Natural killer cell (primary cell): ENCODE results near the gene PTPRK. TPM values are rescaled to one million over a fixed set of nuclear protein-coding genes. Genes with fewer than 3 reads are reported as not detected.

ENCODE experiments used
- ATAC-seq, 3 donors: fragments of 150-1000 bp in 2 of 3; fragments of 200-7000 bp in 1 of 3; cut with Tn5 transposase; 1 replicate in 1 of 3; 2 replicates in 2 of 3; pipeline ENCODE4 v1.10.0; 2021; ENCODE audit warnings: mild to moderate bottlenecking in 2 of 3, moderate library complexity in 2 of 3
- DNase-seq, 2 donors: peaks; one replicate each; pipeline versions ENCODE4 v3.0.0 to v3.0.0-alpha.2; 2013 to 2021; ENCODE audit warnings: mixed read lengths in 1 of 2
- H3K27ac ChIP-seq: one replicate; pipeline ENCODE4 v1.5.1; 2013; ENCODE audit warnings: mild to moderate bottlenecking, low read length
- H3K27me3 ChIP-seq: one replicate; pipeline ENCODE4 v1.6.1; 2013; ENCODE audit warnings: low read length; ENCODE audit not compliant: control insufficient read depth, insufficient read depth
- H3K36me3 ChIP-seq: one replicate; pipeline ENCODE4 v1.6.1; 2013; ENCODE audit warnings: low read length; ENCODE audit not compliant: control insufficient read depth, insufficient read depth
- H3K4me1 ChIP-seq: one replicate; pipeline ENCODE4 v1.6.1; 2013; ENCODE audit warnings: low read length; ENCODE audit not compliant: control insufficient read depth, insufficient read depth
- H3K4me3 ChIP-seq: one replicate; pipeline ENCODE4 v1.5.1; 2013; ENCODE audit warnings: low read length
- H3K9me3 ChIP-seq: one replicate; pipeline ENCODE4 v1.6.1; 2013; ENCODE audit warnings: low read length; ENCODE audit not compliant: control insufficient read depth, insufficient read depth
- H3K27ac Mint-ChIP-seq, 2 donors: one replicate each; pipeline ENCODE4 v1.8.0; 2022; ENCODE audit warnings: mild to moderate bottlenecking in 2 of 2, mixed read lengths in 2 of 2, moderate library complexity in 1 of 2
- H3K27me3 Mint-ChIP-seq, 2 donors: one replicate each; pipeline ENCODE4 v1.8.0; 2022; ENCODE audit warnings: low read depth in 2 of 2, mixed read lengths in 2 of 2
- H3K36me3 Mint-ChIP-seq: one replicate; pipeline ENCODE4 v1.8.0; 2022; ENCODE audit warnings: mixed read lengths
- H3K4me1 Mint-ChIP-seq, 2 donors: one replicate each; pipeline ENCODE4 v1.8.0; 2022; ENCODE audit warnings: mixed read lengths in 2 of 2
- H3K4me3 Mint-ChIP-seq: one replicate; pipeline ENCODE4 v1.8.0; 2022; ENCODE audit warnings: mild to moderate bottlenecking, moderate library complexity, mixed read lengths
- H3K9me3 Mint-ChIP-seq, 2 donors: one replicate each; pipeline ENCODE4 v1.8.0; 2022; ENCODE audit warnings: mixed read lengths in 2 of 2
- CTCF ChIP-seq: fragments of 200-600 bp; IDR thresholded peaks from one replicate; pipeline ENCODE4 v1.8.0; 2022; ENCODE audit warnings: antibody characterized with exemption
- WGBS: methylation state at CpG from one replicate; pipeline ENCODE4 v1.1.7; 2013; ENCODE audit warnings: missing lambda C conversion rate; ENCODE audit not compliant: insufficient coverage; 5-methylcytosine and 5-hydroxymethylcytosine counted together
- intact Hi-C: fragments of 100-400 bp; cut with micrococcal nuclease; formaldehyde crosslinking; loops from one replicate; pipeline ENCODE4 v1.14.2; 2022
- total RNA-seq, 4 donors: library from RNA; stranded (reverse); fragments of 120-200 nt in 1 of 4; gene quantifications; one replicate each; pipeline versions ENCODE4 v1.2.3 to v1.2.4, GENCODE V29; 2013 to 2022

Gene PTPRK
- total RNA-seq, 3 donors from 2014 or later (not counting 1 experiment from before 2014, with no cell fraction given): 0.14 to 1.2 (median 0.95) TPM

- no peaks in the 10 kb centered on the region for H3K36me3 ChIP-seq
- H3K4me1 ChIP-seq: no peaks in the 10 kb centered on the region
- no peak for TF ChIP-seq CTCF
- DNase-seq (no peak), ATAC-seq (no peak)
- Mint-ChIP-seq H3K4me1 (peaks cover 6% of the 10 kb centered on the region in 2 donors), H3K9me3 (no peaks in the 10 kb centered on the region), H3K36me3 (no peaks in the 10 kb centered on the region), H3K27me3 (no peaks in the 10 kb centered on the region), H3K4me3 (no peak overlapping the region), H3K27ac (no peak overlapping the region)
- WGBS: 31% methylated on average over 2 of the region's 4 CpGs
- intact Hi-C loops: no loop called here
- H3K4me3 ChIP-seq: no peak overlapping the region
- no peaks in the 10 kb centered on the region for H3K27me3 ChIP-seq
- H3K27ac ChIP-seq: no peak overlapping the region
- no peaks in the 10 kb centered on the region for H3K9me3 ChIP-seq
Observed at GRCh38 chr6:128252341-128253176, 267.8 kb downstream of the PTPRK start.

GRCh38 chr6:128251445-128252340 lies 268.7 kb downstream of the PTPRK start:
- Histone ChIP-seq H3K9me3 (no peaks in the 10 kb centered on the region), H3K27ac (no peak overlapping the region), H3K4me1 (no peaks in the 10 kb centered on the region), H3K36me3 (no peaks in the 10 kb centered on the region), H3K4me3 (no peak overlapping the region), H3K27me3 (no peaks in the 10 kb centered on the region)
- H3K27me3 Mint-ChIP-seq: no peaks in the 10 kb centered on the region
- no peaks in the 10 kb centered on the region for H3K36me3 Mint-ChIP-seq
- no peak for DNase-seq
- WGBS: 100% methylated on average over 2 of the region's 4 CpGs
- ATAC-seq: no peak
- no peak for TF ChIP-seq CTCF
- H3K9me3 Mint-ChIP-seq: no peaks in the 10 kb centered on the region
- H3K27ac Mint-ChIP-seq: no peak overlapping the region
- intact Hi-C loops: no loop called here
- H3K4me3 Mint-ChIP-seq: no peak overlapping the region
- H3K4me1 Mint-ChIP-seq: peaks cover 6% of the 10 kb centered on the region in 2 donors

GRCh38 chr6:128250370-128251070 lies 269.9 kb downstream of the PTPRK start:
- no peak for TF ChIP-seq CTCF
- H3K4me3 ChIP-seq: no peak overlapping the region
- 63% methylated on average over 1 of the region's 1 CpG for WGBS
- Mint-ChIP-seq H3K9me3 (no peaks in the 10 kb centered on the region), H3K27me3 (no peaks in the 10 kb centered on the region), H3K27ac (no peak overlapping the region), H3K36me3 (no peaks in the 10 kb centered on the region), H3K4me1 (peaks cover 6% of the 10 kb centered on the region in 2 donors), H3K4me3 (no peak overlapping the region)
- H3K4me1 ChIP-seq: no peaks in the 10 kb centered on the region
- H3K9me3 ChIP-seq: no peaks in the 10 kb centered on the region
- ATAC-seq (no peak), DNase-seq (no peak)
- H3K27me3 ChIP-seq: no peaks in the 10 kb centered on the region
- intact Hi-C loops: no loop called here
- H3K36me3 ChIP-seq: no peaks in the 10 kb centered on the region
- no peak overlapping the region for H3K27ac ChIP-seq
